ENCODE measurements around the gene PDZD8. TPM values are rescaled to one million over a fixed set of nuclear protein-coding genes. Genes with fewer than 3 reads are reported as not detected.

Gene PDZD8
- polyA plus RNA-seq, 1 donor from 2014 or later, result 16.3 TPM

DNA sequence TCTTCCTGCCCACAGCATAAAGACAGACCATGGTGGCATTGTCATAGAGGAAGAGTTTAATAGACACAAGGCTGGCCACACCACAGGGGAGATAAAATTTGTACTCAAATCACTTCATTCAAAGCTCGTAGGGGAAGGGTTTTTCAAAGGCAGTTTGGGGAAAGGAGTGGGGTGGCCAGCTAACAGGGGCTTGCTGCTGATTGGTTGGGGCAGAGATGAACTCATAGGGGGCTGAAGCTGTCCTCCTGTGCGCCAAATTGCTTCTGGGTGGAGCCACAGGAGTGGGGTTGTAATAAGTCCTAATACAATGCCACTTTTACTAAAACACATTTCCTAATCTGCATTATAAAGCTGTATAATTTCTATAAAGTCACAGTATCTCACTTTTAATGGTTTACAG, 22.5 kb downstream of the PDZD8 start:
- Histone ChIP-seq H4K20me1 (ENCODE audit: insufficient read depth) (no peaks in the 10 kb centered on the region), H3K36me3 (ENCODE audit: insufficient read depth, low read length) (no peaks in the 10 kb centered on the region), H2AFZ (ENCODE audit: low read depth, low read length) (no peak overlapping the region), H3K9me3 (ENCODE audit: low read length) (no peaks in the 10 kb centered on the region), H3K4me3 (ENCODE audit: low read length) (no peak overlapping the region), H3K79me2 (replicated peaks; ENCODE audit: insufficient read depth, low read length) (peaks cover 7% of the 10 kb centered on the region), H3K27ac (ENCODE audit: low read length) (no peak overlapping the region), H3F3A (ENCODE audit: insufficient read depth, low read length, poor library complexity, severe bottlenecking) (no peaks in the 10 kb centered on the region), H3K27me3 (ENCODE audit: insufficient read depth, low read depth, low read length) (no peaks in the 10 kb centered on the region), H3K9ac (ENCODE audit: low read length) (no peak overlapping the region), H3K4me2 (ENCODE audit: low read length) (no peak overlapping the region), H3K9me2 (ENCODE audit: insufficient read depth, low read length) (no peaks in the 10 kb centered on the region)
- TF ChIP-seq SMC3 (conservative IDR thresholded peaks at IDR 0.05; ENCODE audit: poor library complexity) (no peak), EP300 (conservative IDR thresholded peaks at IDR 0.05; ENCODE audit: poor library complexity, severe bottlenecking) (no peak), RAD21 (conservative IDR thresholded peaks at IDR 0.05) (no peak), POLR2AphosphoS5 (IDR thresholded peaks at IDR 0.05) (no peak), EZH2 (IDR thresholded peaks at IDR 0.05; ENCODE audit: borderline replicate concordance, insufficient read depth, low read length, poor library complexity, severe bottlenecking) (no peak), TAF1 (IDR thresholded peaks at IDR 0.05; ENCODE audit: low read depth) (no peak), MXI1 (conservative IDR thresholded peaks at IDR 0.05; ENCODE audit: poor library complexity, severe bottlenecking) (no peak)
- TF ChIP-seq, protein P1, sequence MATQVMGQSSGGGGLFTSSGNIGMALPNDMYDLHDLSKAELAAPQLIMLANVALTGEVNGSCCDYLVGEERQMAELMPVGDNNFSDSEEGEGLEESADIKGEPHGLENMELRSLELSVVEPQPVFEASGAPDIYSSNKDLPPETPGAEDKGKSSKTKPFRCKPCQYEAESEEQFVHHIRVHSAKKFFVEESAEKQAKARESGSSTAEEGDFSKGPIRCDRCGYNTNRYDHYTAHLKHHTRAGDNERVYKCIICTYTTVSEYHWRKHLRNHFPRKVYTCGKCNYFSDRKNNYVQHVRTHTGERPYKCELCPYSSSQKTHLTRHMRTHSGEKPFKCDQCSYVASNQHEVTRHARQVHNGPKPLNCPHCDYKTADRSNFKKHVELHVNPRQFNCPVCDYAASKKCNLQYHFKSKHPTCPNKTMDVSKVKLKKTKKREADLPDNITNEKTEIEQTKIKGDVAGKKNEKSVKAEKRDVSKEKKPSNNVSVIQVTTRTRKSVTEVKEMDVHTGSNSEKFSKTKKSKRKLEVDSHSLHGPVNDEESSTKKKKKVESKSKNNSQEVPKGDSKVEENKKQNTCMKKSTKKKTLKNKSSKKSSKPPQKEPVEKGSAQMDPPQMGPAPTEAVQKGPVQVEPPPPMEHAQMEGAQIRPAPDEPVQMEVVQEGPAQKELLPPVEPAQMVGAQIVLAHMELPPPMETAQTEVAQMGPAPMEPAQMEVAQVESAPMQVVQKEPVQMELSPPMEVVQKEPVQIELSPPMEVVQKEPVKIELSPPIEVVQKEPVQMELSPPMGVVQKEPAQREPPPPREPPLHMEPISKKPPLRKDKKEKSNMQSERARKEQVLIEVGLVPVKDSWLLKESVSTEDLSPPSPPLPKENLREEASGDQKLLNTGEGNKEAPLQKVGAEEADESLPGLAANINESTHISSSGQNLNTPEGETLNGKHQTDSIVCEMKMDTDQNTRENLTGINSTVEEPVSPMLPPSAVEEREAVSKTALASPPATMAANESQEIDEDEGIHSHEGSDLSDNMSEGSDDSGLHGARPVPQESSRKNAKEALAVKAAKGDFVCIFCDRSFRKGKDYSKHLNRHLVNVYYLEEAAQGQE (IDR thresholded peaks at IDR 0.05; ENCODE audit: borderline replicate concordance), result no peak
- TF ChIP-seq, protein P2, sequence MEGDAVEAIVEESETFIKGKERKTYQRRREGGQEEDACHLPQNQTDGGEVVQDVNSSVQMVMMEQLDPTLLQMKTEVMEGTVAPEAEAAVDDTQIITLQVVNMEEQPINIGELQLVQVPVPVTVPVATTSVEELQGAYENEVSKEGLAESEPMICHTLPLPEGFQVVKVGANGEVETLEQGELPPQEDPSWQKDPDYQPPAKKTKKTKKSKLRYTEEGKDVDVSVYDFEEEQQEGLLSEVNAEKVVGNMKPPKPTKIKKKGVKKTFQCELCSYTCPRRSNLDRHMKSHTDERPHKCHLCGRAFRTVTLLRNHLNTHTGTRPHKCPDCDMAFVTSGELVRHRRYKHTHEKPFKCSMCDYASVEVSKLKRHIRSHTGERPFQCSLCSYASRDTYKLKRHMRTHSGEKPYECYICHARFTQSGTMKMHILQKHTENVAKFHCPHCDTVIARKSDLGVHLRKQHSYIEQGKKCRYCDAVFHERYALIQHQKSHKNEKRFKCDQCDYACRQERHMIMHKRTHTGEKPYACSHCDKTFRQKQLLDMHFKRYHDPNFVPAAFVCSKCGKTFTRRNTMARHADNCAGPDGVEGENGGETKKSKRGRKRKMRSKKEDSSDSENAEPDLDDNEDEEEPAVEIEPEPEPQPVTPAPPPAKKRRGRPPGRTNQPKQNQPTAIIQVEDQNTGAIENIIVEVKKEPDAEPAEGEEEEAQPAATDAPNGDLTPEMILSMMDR (IDR thresholded peaks at IDR 0.05; ENCODE audit: poor library complexity, severe bottlenecking), result no peak

DNA sequence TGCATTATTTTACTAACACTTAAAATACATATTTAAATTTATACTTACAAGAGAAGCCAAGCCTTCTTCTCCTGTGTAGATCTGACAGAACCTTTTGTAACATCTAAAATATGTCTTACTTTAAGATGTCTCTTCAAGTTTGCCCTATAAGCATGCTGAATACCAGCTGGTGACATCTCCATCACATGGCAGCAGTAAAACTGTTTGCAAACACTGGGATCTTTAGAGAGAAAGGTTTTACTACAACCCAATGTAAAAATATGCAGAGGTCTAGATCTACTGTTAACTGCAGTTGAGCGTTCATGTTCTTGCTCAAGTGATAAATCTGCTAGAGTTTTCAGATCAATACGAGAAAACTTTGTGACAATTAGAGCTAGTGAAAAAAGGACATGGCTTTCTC, 23.2 kb downstream of the PDZD8 start:
- H3K9ac ChIP-seq (ENCODE audit: low read length), result no peak overlapping the region
- no peaks in the 10 kb centered on the region for H3K27me3 ChIP-seq (ENCODE audit: insufficient read depth, low read depth, low read length)
- H3K9me2 ChIP-seq (ENCODE audit: insufficient read depth, low read length), result no peaks in the 10 kb centered on the region
- no peak overlapping the region for H2AFZ ChIP-seq (ENCODE audit: low read depth, low read length)
- TF ChIP-seq EZH2 (IDR thresholded peaks at IDR 0.05; ENCODE audit: borderline replicate concordance, insufficient read depth, low read length, poor library complexity, severe bottlenecking), result no peak
- TF ChIP-seq TAF1 (IDR thresholded peaks at IDR 0.05; ENCODE audit: low read depth), result no peak
- TF ChIP-seq MXI1 (conservative IDR thresholded peaks at IDR 0.05; ENCODE audit: poor library complexity, severe bottlenecking), result no peak
- TF ChIP-seq, protein P1 (IDR thresholded peaks at IDR 0.05; ENCODE audit: borderline replicate concordance), result no peak
- TF ChIP-seq SMC3 (conservative IDR thresholded peaks at IDR 0.05; ENCODE audit: poor library complexity), result no peak
- TF ChIP-seq RAD21 (conservative IDR thresholded peaks at IDR 0.05), result no peak
- TF ChIP-seq EP300 (conservative IDR thresholded peaks at IDR 0.05; ENCODE audit: poor library complexity, severe bottlenecking), result no peak
- TF ChIP-seq, protein P2 (IDR thresholded peaks at IDR 0.05; ENCODE audit: poor library complexity, severe bottlenecking), result no peak
- no peak for TF ChIP-seq POLR2AphosphoS5 (IDR thresholded peaks at IDR 0.05)
- no peaks in the 10 kb centered on the region for H3K9me3 ChIP-seq (ENCODE audit: low read length)
- H3F3A ChIP-seq (ENCODE audit: insufficient read depth, low read length, poor library complexity, severe bottlenecking), result no peaks in the 10 kb centered on the region
- H3K27ac ChIP-seq (ENCODE audit: low read length), result no peak overlapping the region
- H3K36me3 ChIP-seq (ENCODE audit: insufficient read depth, low read length), result no peaks in the 10 kb centered on the region
- H3K79me2 ChIP-seq (replicated peaks; ENCODE audit: insufficient read depth, low read length), result peaks cover 7% of the 10 kb centered on the region
- no peaks in the 10 kb centered on the region for H4K20me1 ChIP-seq (ENCODE audit: insufficient read depth)
- H3K4me2 ChIP-seq (ENCODE audit: low read length), result no peak overlapping the region
- H3K4me3 ChIP-seq (ENCODE audit: low read length), result no peak overlapping the region
